WI38 (cell line): ENCODE measurements around the gene SPACA7.

Experiments used
- H3K4me3 ChIP-seq: 2 replicates; pipeline ENCODE4 v1.5.1; 2011; ENCODE audit warnings: low read depth, mild to moderate bottlenecking, control low read depth, low read length
- CTCF ChIP-seq: IDR thresholded peaks from 2 replicates; pipeline ENCODE4 v1.5.1; 2012; ENCODE audit warnings: low read depth, mild to moderate bottlenecking, control low read depth, low read length

The SPACA7 gene

GRCh38 chr13:112445411-112446271, 69.5 kb downstream of the SPACA7 start:
- H3K4me3 ChIP-seq: no peak overlapping the region
- TF ChIP-seq CTCF: no peak

- no peak overlapping the region for H3K4me3 ChIP-seq
- TF ChIP-seq CTCF: no peak
Observed at GRCh38 chr13:112446347-112446861, 70.2 kb downstream of the SPACA7 start.

GRCh38 chr13:112446867-112447266, 70.7 kb downstream of the SPACA7 start:
- TF ChIP-seq CTCF: no peak

GRCh38 chr13:112447306-112447705, 71.2 kb downstream of the SPACA7 start:
- no peak overlapping the region for H3K4me3 ChIP-seq
- no peak for TF ChIP-seq CTCF

More at GRCh38 chr13:112446867-112447266, 70.7 kb downstream of the SPACA7 start:
- no peak overlapping the region for H3K4me3 ChIP-seq

GRCh38 chr13:112447761-112448603, 71.8 kb downstream of the SPACA7 start:
- no peak overlapping the region for H3K4me3 ChIP-seq
- TF ChIP-seq CTCF: no peak

GRCh38 chr13:112448621-112449544, 72.7 kb downstream of the SPACA7 start:
- TF ChIP-seq CTCF: no peak
- no peak overlapping the region for H3K4me3 ChIP-seq
